HepG2 (cell line): ENCODE measurements around the gene HDAC4.

Experiments
- CREM ChIP-seq, 2 experiments: sonication (generic) in 1 of 2; formaldehyde crosslinking in 1 of 2; IDR thresholded peaks; 2 replicates each; pipeline versions ENCODE4 v1.4.0 to v1.6.1; 2016 to 2020; ENCODE audit warnings: antibody characterized with exemption in 1 of 2, mild to moderate bottlenecking in 1 of 2, missing genetic modification reagents in 1 of 2
- ETV5 ChIP-seq: IDR thresholded peaks from 2 replicates; pipeline ENCODE4 v1.6.1; 2018; ENCODE audit warnings: missing biosample characterization, missing genetic modification reagents, inconsistent platforms, borderline replicate concordance
- FOSL1 ChIP-seq: sonication (generic); formaldehyde crosslinking; IDR thresholded peaks from 2 replicates; pipeline ENCODE4 v1.9.0; 2021; ENCODE audit warnings: missing genetic modification reagents, borderline replicate concordance
- HCFC1 ChIP-seq: fragments of 150-350 bp; IDR thresholded peaks from 2 replicates; pipeline ENCODE4 v1.6.1; 2014; ENCODE audit warnings: low read depth, low read length
- JUNB ChIP-seq: sonication (generic); formaldehyde crosslinking; IDR thresholded peaks from 2 replicates; pipeline ENCODE4 v1.8.0; 2022; ENCODE audit warnings: missing genetic modification reagents, mild to moderate bottlenecking, borderline replicate concordance
- KAT8 ChIP-seq: IDR thresholded peaks from 2 replicates; pipeline ENCODE4 v1.6.1; 2016; ENCODE audit warnings: missing genetic modification reagents, missing compliant biosample characterization
- KLF9 ChIP-seq: IDR thresholded peaks from 2 replicates; pipeline ENCODE4 v1.6.1; 2016; ENCODE audit warnings: low read depth
- RAD51 ChIP-seq: fragments of 450-650 bp; IDR thresholded peaks from 2 replicates; pipeline ENCODE4 v1.6.1; 2016; ENCODE audit warnings: borderline replicate concordance
- SMAD3 ChIP-seq: sonication (generic); formaldehyde crosslinking; IDR thresholded peaks from 2 replicates; pipeline ENCODE4 v1.4.0; 2020; ENCODE audit warnings: missing genetic modification reagents
- TCF12 ChIP-seq, 2 experiments: fragments of 450-650 bp in 1 of 2; sonication (generic) in 1 of 2; formaldehyde crosslinking in 1 of 2; IDR thresholded peaks; 2 replicates each; pipeline versions ENCODE4 v1.6.1 to v1.8.0; 2017 to 2022; ENCODE audit warnings: antibody characterized with exemption in 1 of 2, mild to moderate bottlenecking in 1 of 2, missing genetic modification reagents in 1 of 2, moderate library complexity in 1 of 2
- ZBTB21 ChIP-seq: sonication (generic); formaldehyde crosslinking; IDR thresholded peaks from 2 replicates; pipeline ENCODE4 v1.4.0; 2020; ENCODE audit warnings: missing genetic modification reagents
- ZFX ChIP-seq: sonication (generic); formaldehyde crosslinking; IDR thresholded peaks from 2 replicates; pipeline ENCODE4 v1.4.0; 2020; ENCODE audit warnings: mild to moderate bottlenecking, low read depth, missing genetic modification reagents, moderate library complexity

GRCh38 chr2:239244625-239245024 lies 156.2 kb downstream of the HDAC4 start:
- TF ChIP-seq KAT8 (no peak), JUNB (no peak), ZFX (no peak), SMAD3 (no peak), RAD51 (no peak), TCF12 (IDR thresholded peaks at IDR 0.05) (no peak), TCF12 (CRISPR knock-in tag; IDR thresholded peaks at IDR 0.05) (no peak), ZBTB21 (CRISPR knock-in tag) (no peak), HCFC1 (no peak), KLF9 (CRISPR knock-in tag) (no peak), ETV5 (CRISPR knock-in tag) (no peak), FOSL1 (CRISPR knock-in tag) (no peak), CREM (IDR thresholded peaks at IDR 0.05) (no peak), CREM (CRISPR knock-in tag; IDR thresholded peaks at IDR 0.05) (no peak)
